Rectal smooth muscle tissue (tissue), 1 donor: ENCODE data around the gene ROBO1.
"Not testable (repeated sequence)": the region's sequence is repeated elsewhere in the genome, so short reads cannot be mapped to it uniquely, and the experiment has no call there.

Experiments used
- H3K27ac ChIP-seq: one replicate; pipeline ENCODE4 v1.7.0; 2013; ENCODE audit warnings: low read depth, low read length, inconsistent platforms
- H3K27me3 ChIP-seq: one replicate; pipeline ENCODE4 v1.7.0; 2013; ENCODE audit warnings: low read length; ENCODE audit not compliant: control insufficient read depth, insufficient read depth
- H3K36me3 ChIP-seq: one replicate; pipeline ENCODE4 v1.7.0; 2013; ENCODE audit warnings: low read length; ENCODE audit not compliant: control insufficient read depth, insufficient read depth
- H3K4me1 ChIP-seq: one replicate; pipeline ENCODE4 v1.7.0; 2013; ENCODE audit warnings: low read length; ENCODE audit not compliant: control insufficient read depth, insufficient read depth
- H3K4me3 ChIP-seq: one replicate; pipeline ENCODE4 v1.7.0; 2013; ENCODE audit warnings: low read length
- H3K9ac ChIP-seq: one replicate; pipeline ENCODE4 v1.7.0; 2013; ENCODE audit warnings: low read length

The ROBO1 gene

DNA sequence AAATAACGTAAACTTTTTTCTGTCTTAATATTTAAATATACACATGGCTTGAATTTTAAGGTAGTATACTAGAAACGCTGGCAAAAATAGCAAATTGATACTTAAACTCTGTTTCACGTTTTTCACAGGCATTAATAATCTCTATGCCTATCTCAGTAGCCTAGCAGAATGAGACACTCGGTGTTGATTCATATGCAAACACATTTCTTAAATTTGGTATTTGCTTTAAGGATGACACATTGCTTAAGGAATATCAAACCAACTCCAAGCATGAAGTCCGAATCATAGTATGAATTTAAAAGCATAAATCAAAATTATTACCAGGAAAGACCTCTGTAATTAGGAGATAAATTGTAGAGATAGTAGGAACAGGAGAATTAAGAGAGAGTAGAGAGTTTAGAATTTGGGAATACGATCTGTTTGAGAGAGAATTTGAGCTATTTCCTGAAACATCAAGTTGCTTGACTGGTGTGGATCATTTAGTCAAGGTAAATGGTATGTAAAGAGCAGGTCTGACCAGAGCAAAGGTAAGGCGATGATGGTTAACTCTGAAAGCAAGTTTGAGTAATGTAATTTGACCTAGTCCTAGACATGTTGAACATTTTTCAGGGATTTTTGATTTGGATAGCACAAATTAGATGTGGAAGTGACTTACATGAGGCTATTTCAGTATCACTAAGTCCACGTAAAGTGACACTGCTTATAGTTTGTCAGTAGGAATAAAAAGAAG is 236.1 kb downstream of the ROBO1 start:
- Histone ChIP-seq H3K4me3 (no peak overlapping the region), H3K9ac (no peak overlapping the region), H3K36me3 (no peaks in the 10 kb centered on the region), H3K27ac (no peak overlapping the region), H3K4me1 (no peaks in the 10 kb centered on the region), H3K27me3 (no peaks in the 10 kb centered on the region)

DNA sequence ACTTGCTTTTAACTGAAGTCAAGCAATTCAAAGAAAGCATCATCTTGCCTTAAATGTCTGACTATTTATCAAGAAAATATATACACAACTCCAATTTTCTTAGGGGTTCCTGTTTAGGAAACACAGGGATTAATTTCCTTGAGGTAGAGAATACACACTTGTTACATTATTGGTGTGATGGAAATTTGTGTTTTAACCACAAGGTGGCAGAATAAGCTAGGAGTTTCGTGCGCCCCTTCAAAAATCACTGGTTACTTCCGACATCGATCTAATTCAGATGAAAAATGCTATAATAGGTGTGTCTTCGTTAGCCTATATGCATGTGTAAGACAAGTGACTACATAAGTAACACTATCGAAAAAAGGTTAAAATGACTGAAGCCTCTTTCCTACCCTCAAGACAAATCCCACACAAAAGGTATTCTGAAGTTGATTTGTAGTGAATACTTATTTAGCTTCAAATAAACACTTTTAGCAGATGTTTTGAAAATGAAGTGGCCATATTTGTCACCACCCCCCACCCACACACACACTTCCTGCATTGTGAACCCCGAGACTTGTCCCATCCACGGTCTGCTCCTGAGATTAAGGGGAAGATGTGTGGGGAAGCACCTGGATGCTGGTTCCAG is 246.5 kb downstream of the ROBO1 start:
- no peak overlapping the region for H3K4me3 ChIP-seq
- no peak overlapping the region for H3K27ac ChIP-seq
- H3K27me3 ChIP-seq = no peaks in the 10 kb centered on the region
- H3K36me3 ChIP-seq = no peaks in the 10 kb centered on the region
- H3K9ac ChIP-seq = no peak overlapping the region
- H3K4me1 ChIP-seq = no peaks in the 10 kb centered on the region

DNA sequence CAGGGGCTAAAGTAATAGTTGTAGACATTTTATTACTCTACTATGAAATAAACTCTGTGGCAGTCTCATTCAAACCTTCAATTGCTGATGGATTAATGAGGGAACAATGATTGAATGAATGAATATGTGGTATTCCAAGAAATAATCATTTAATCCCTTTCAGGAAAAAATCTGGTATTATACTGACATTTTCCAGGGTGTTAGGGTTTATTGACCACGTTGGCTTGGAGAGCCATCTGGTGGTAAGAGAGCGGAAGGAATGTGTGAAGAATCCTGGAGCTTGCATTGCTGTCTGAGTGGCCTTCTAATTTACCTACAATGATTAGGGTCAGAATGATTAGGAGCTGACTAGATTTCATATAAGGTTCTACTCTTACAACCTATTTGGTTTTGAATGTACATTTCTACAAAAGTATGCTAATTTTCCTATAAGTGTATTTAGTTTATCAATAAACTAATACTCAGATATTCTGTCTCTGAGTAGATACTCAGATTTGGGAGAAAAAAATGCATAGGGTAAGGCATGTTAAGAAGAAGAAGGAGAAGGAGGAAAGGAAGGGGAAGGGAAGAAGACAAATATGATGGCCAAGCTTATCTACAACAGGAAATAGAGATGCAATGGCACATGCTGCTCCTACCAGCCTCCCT is 249.9 kb downstream of the ROBO1 start:
- Histone ChIP-seq H3K4me1 (no peaks in the 10 kb centered on the region), H3K9ac (no peak overlapping the region), H3K4me3 (no peak overlapping the region), H3K27me3 (no peaks in the 10 kb centered on the region), H3K36me3 (no peaks in the 10 kb centered on the region), H3K27ac (no peak overlapping the region)

DNA sequence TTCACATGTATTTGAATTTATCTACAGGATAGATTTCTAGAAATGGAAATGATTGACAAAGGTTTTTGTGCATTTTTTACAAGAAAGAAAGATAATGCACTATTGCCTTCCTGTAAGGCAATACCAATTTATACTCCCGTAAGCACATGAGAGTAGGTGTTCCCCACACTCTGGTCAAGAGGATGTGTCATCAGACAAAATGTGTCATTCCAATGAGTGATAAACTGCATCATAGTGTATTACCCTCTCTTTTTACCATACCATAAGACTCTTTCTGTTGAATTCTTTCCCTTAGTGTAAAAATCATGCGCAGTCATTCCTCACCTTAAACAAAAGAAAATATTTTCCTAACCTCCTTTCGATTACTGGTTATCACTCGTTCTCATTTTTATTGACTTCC is 251.0 kb downstream of the ROBO1 start:
- Histone ChIP-seq H3K9ac (no peak overlapping the region), H3K27ac (no peak overlapping the region), H3K27me3 (no peaks in the 10 kb centered on the region), H3K36me3 (no peaks in the 10 kb centered on the region), H3K4me1 (no peaks in the 10 kb centered on the region), H3K4me3 (no peak overlapping the region)

DNA sequence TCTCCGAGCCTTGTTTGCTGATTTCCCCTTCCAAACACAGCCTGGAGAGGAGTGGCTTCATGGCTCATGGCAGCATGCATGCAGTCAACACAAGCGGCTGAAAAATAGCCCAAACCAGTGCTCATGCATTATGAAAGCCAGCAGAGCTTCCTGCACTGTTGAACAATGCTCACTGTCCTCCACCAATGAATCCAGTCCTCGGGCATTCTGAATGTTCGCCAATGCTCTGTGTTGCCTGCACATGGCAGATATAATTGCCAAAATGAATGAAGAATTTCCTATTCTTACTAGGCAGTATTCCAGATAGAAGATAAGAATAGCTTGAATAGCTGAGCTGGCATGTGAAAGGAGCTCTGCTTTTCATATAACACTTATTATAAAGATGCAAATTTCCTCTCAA is 252.7 kb downstream of the ROBO1 start:
- Histone ChIP-seq H3K27ac (no peak overlapping the region), H3K9ac (no peak overlapping the region), H3K36me3 (no peaks in the 10 kb centered on the region), H3K27me3 (no peaks in the 10 kb centered on the region), H3K4me3 (no peak overlapping the region), H3K4me1 (no peaks in the 10 kb centered on the region)

DNA sequence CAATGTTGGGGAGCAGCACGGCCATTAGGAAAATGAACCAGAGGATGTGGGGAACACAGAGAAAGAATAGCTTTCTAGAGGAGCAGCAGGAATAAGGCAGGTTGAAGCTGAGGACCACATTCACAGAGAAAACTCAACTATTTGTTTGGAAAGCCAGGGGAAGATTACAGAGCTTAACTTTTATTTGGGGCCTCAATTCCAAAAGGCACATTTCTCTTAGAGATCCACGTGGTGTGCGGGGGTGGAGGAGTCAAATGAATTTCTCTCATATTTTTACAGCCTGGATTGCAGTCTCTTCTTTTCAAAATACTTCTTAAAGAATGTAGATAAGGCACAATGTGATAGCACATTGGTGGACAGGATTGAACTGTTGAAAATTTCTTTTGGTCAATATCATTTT is 253.7 kb downstream of the ROBO1 start:
- no peak overlapping the region for H3K4me3 ChIP-seq
- no peak overlapping the region for H3K27ac ChIP-seq
- no peaks in the 10 kb centered on the region for H3K36me3 ChIP-seq
- no peaks in the 10 kb centered on the region for H3K4me1 ChIP-seq
- H3K9ac ChIP-seq = no peak overlapping the region
- no peaks in the 10 kb centered on the region for H3K27me3 ChIP-seq

DNA sequence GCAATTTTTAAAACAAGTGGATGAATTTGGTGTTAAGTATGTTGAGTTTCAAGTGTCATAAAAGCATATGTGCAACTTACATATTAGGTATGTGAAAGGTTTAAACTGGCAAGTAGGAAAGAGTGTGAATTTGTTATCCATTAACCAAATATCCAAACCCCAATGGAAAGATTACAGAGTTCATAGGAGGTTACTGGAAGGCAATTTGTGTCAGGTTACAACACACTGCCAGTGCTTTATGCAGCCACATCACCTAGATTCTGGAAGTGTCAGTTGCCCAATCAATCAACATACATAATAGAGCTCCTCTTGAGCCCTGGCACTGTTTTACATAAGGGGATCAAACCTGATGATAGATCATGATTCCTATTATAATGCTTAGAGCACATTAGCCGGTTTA is 261.0 kb downstream of the ROBO1 start:
- H3K4me3 ChIP-seq = no peak overlapping the region
- H3K4me1 ChIP-seq = no peaks in the 10 kb centered on the region
- no peaks in the 10 kb centered on the region for H3K36me3 ChIP-seq
- H3K27me3 ChIP-seq = no peaks in the 10 kb centered on the region
- H3K9ac ChIP-seq = no peak overlapping the region
- H3K27ac ChIP-seq = no peak overlapping the region

DNA sequence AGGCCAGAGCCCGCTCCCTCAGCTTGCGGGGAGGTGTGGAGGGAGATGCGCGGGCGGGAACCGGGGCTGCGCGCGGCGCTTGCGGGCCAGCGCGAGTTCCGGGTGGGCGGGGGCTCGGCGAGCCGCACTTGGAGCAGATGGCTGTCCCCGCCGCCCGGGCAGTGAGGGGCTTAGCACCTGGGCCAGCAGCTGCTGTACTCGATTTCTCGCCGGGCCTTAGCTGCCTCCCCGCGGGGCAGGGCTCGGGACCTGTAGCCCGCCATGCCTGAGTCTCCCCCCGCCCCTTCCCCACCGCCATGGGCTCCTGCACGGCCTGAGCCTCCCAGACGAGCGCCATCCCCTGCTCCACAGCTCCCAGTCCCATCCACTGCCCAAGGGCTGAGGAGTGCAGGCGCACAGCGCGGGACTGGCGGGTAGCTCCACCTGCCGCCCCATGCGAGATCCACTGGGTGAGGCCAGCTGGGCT is 265.5 kb downstream of the ROBO1 start:
- H3K27ac ChIP-seq, H3K27me3 ChIP-seq, H3K4me1 ChIP-seq, H3K4me3 ChIP-seq, H3K9ac ChIP-seq, H3K36me3 ChIP-seq: not testable (repeated sequence)

DNA sequence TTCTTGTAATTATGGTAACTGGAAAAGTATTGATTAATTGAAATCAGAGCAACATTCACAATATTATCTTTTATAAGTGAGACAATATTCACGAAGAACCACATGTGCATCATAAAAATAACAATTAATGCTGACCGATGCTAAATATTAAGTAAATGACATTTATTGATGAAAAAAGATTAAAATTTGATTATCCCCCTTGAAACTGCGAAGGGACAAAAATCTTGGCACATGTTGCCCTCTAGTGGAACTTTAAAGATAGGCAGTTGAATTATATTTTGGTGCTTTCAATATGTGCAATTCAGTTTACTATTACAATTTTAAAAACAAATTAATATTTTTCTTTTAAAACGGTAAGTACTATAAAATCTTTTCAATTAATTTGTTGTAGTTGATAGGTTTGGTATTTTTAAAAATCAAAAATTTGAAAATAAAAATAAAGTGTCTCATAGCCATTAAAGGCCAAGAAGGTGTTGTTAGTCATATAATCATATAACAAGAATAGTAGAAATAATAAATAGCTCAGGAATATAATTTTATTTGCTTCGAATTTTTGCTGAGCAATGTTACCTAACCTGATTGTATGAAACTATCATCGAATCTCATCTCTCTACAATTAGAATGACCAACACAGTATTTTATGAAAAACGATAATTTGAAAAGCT is 270.2 kb downstream of the ROBO1 start:
- H3K4me1 ChIP-seq = no peaks in the 10 kb centered on the region
- no peaks in the 10 kb centered on the region for H3K27me3 ChIP-seq
- H3K9ac ChIP-seq = no peak overlapping the region
- no peak overlapping the region for H3K4me3 ChIP-seq
- H3K27ac ChIP-seq = no peak overlapping the region
- no peaks in the 10 kb centered on the region for H3K36me3 ChIP-seq

DNA sequence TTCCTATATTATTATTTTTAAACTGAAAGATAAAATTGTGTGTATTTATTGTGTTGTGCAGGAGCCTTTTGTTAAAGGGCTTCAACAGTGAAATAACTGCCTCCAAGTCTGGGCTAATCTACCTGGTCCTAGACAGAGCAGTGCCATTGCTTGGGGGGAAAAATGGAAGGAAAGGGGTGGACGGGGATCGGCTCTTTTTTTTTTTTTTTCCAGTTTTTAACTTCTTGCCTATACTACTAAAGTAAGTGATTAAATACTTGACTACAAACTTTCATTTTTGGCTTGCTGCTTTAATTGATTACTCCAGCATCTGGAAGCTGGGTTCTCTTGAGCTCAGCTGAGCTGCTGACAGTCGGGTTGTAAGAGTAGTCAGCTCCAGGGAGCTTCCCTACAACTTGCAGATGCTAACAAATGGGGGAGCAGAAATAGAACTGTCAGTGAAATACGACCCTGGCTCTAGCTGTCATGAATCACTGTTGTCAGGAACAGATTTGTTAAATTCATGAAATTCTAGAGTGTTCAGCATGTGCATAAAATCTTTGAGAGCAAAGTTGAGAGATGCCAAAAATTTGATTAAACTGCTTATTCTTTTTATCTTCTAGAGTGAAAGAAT is 276.7 kb downstream of the ROBO1 start:
- Histone ChIP-seq H3K36me3 (no peaks in the 10 kb centered on the region), H3K4me3 (no peak overlapping the region), H3K27ac (no peak overlapping the region), H3K9ac (no peak overlapping the region), H3K4me1 (peaks cover 3% of the 10 kb centered on the region), H3K27me3 (no peaks in the 10 kb centered on the region)

DNA sequence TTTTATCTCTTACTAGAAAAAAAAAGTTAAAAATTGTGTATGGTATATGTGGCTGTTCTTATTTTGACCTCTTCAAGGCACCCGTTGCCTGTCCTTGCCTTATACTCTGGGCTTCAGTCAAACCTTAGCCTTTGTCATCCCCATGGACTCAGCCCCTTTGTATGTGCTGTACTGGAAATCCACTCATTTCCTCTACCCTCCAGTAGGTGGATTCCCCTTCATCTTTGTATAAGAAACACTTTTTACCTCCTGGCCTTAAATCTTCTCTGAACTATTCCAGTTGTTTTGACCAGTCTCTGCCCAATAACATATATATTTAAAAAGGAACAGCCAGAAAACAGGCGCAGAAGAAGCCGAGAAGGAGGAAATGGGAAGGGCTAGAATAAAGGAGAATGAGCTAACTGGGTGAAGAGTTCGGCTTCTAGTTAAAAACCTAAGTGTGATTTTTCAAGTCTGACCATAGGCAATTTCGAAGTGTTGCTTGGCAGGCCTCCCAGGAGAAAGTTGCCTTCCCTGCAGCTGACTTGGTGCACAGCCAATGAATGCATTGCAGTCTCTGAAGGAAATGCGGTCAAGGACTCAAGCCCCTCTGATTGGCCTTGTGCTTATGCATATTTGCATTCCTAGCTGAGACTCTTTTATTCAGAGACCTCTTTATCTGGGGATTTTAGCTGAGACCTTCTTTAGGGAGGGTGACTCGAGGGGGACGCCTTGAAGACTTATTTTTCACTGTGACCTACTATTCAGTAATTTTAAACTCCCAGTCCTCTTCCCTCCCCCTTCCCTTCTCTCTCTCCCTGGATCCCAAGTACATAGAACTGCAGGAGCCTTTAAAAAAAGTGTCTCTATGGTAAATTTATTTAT is 277.4 kb downstream of the ROBO1 start:
- no peak overlapping the region for H3K9ac ChIP-seq
- H3K4me3 ChIP-seq = peak overlapping the region; percentile 41
- no peaks in the 10 kb centered on the region for H3K36me3 ChIP-seq
- peaks cover 3% of the 10 kb centered on the region for H3K4me1 ChIP-seq
- H3K27ac ChIP-seq = peak overlapping the region; percentile 24
- no peaks in the 10 kb centered on the region for H3K27me3 ChIP-seq
